OCI-LY1 (cell line): Measurements from ENCODE around the gene SCYGR3.

Experiments used
- H2AFZ ChIP-seq: fragments of 200-600 bp; sonication (generic), shearing (Covaris generic); 2 replicates; pipeline ENCODE4 v1.6.0; 2014; ENCODE audit warnings: antibody characterized with exemption, mild to moderate bottlenecking, low read length
- H3F3A ChIP-seq: fragments of 200-600 bp; sonication (generic), shearing (Covaris generic); 2 replicates; pipeline ENCODE4 v1.6.0; 2014; ENCODE audit warnings: mild to moderate bottlenecking, antibody characterized with exemption, low read length, moderate library complexity; ENCODE audit not compliant: insufficient read depth
- H3K27ac ChIP-seq: fragments of 200-600 bp; sonication (generic); 2 replicates; pipeline ENCODE4 v1.5.1; 2014; ENCODE audit warnings: low read length, mixed run types, mild to moderate bottlenecking, low read depth; ENCODE audit not compliant: poor library complexity, severe bottlenecking
- H3K27me3 ChIP-seq: fragments of 200-600 bp; sonication (generic); 2 replicates; pipeline ENCODE4 v1.6.0; 2014; ENCODE audit warnings: antibody characterized with exemption, mild to moderate bottlenecking, low read length, moderate library complexity; ENCODE audit not compliant: insufficient read depth
- H3K36me3 ChIP-seq: fragments of 200-600 bp; sonication (generic); 2 replicates; pipeline ENCODE4 v1.6.1; 2014; ENCODE audit warnings: mild to moderate bottlenecking, antibody characterized with exemption, low read length, moderate library complexity, mixed read lengths; ENCODE audit not compliant: insufficient read depth
- H3K4me1 ChIP-seq: fragments of 200-600 bp; sonication (generic); 2 replicates; pipeline ENCODE4 v1.5.1; 2014; ENCODE audit warnings: mild to moderate bottlenecking, low read length, moderate library complexity; ENCODE audit not compliant: insufficient read depth, severe bottlenecking
- H3K4me2 ChIP-seq: fragments of 200-600 bp; sonication (generic), shearing (Covaris generic); 2 replicates; pipeline ENCODE4 v1.6.1; 2014; ENCODE audit warnings: low read length
- H3K4me3 ChIP-seq: fragments of 200-600 bp; sonication (generic); 2 replicates; pipeline ENCODE4 v1.5.1; 2014; ENCODE audit warnings: low read length, low read depth, mild to moderate bottlenecking, mixed read lengths; ENCODE audit not compliant: poor library complexity, severe bottlenecking
- H3K79me2 ChIP-seq: fragments of 200-600 bp; shearing (Covaris generic); 2 replicates; pipeline ENCODE4 v1.6.1; 2016; ENCODE audit warnings: mixed run types, low read length, mixed read lengths; ENCODE audit not compliant: insufficient read depth
- H3K9ac ChIP-seq: fragments of 200-600 bp; sonication (generic), shearing (Covaris generic); 2 replicates; pipeline ENCODE4 v1.6.1; 2014; ENCODE audit warnings: mild to moderate bottlenecking, low read length, mixed read lengths
- H3K9me2 ChIP-seq: fragments of 200-600 bp; sonication (generic), shearing (Covaris generic); 2 replicates; pipeline ENCODE4 v1.6.1; 2014; ENCODE audit warnings: low read depth, mild to moderate bottlenecking, low read length, mixed read lengths
- H3K9me3 ChIP-seq: fragments of 200-600 bp; shearing (Covaris generic); 2 replicates; pipeline ENCODE4 v1.6.1; 2014; ENCODE audit warnings: low read length, mixed read lengths
- H4K20me1 ChIP-seq: fragments of 200-600 bp; sonication (generic), shearing (Covaris generic); 2 replicates; pipeline ENCODE4 v1.6.0; 2016; ENCODE audit warnings: mild to moderate bottlenecking, low read length; ENCODE audit not compliant: insufficient read depth
- EZH2 ChIP-seq: fragments of 200-600 bp; sonication (generic), shearing (Covaris generic); IDR thresholded peaks from 2 replicates; pipeline ENCODE4 v1.8.0; 2017; ENCODE audit warnings: borderline replicate concordance, mixed run types, mild to moderate bottlenecking, antibody characterized with exemption, low read length, moderate library complexity, mixed read lengths
- TF ChIP-seq, protein P1 (sequence below): fragments of 200-600 bp; sonication (generic), shearing (Covaris generic); IDR thresholded peaks from 2 replicates; pipeline ENCODE4 v1.5.1; 2017; ENCODE audit warnings: mild to moderate bottlenecking, antibody characterized with exemption, low read length, moderate library complexity, mixed read lengths

SCYGR3 gene

DNA sequence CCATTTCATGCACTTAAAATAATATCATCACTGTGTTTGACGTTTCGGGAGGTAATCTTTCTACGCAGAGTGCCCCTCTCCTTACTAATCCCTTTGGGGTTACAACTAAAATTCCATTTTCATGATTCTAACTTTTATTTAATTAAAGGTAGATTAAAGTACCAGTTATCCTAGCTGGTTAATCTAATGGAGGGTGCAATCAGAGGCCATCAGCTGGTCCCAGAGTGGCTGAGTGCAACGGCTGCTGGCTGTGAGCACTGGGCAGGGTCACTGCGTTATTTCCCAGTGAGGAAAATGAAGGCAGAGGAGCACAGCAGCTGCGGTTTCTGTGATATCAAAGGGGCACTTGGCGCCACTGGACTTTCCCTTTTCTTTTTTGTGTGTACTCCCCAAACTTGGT is 14.8 kb upstream of the SCYGR3 start:
- no peak overlapping the region for H3K4me2 ChIP-seq
- no peaks in the 10 kb centered on the region for H3K9me2 ChIP-seq
- H3K4me1 ChIP-seq = no peaks in the 10 kb centered on the region
- no peaks in the 10 kb centered on the region for H3K79me2 ChIP-seq
- no peaks in the 10 kb centered on the region for H3K27me3 ChIP-seq
- H3K4me3 ChIP-seq = no peak overlapping the region
- H2AFZ ChIP-seq = no peak overlapping the region
- no peaks in the 10 kb centered on the region for H3K36me3 ChIP-seq
- no peaks in the 10 kb centered on the region for H3K9me3 ChIP-seq
- TF ChIP-seq EZH2 = no peak
- no peak overlapping the region for H3K9ac ChIP-seq
- no peaks in the 10 kb centered on the region for H4K20me1 ChIP-seq
- H3F3A ChIP-seq = no peaks in the 10 kb centered on the region
- H3K27ac ChIP-seq = no peak overlapping the region

DNA sequence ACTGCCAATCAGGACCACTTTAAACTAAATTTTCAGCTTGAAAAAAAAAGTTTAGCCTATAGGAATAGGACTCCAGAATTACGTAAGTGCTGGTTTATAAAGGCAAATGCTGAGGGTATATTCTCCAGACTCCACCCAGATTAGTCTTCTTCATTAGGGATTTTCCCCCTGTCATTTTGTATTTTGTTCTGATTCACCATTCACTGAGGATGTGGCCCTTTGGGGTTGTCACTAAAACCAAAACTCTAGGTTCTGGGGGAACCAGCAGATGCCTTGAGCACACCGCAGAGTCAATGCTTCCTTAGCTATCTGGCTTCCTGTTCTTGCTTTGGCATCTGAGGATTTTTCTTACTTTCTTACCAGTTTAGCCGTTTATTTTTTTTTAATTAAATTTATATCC is 13.1 kb upstream of the SCYGR3 start:
- Histone ChIP-seq H3K9me2 (no peaks in the 10 kb centered on the region), H3K27me3 (no peaks in the 10 kb centered on the region), H4K20me1 (no peaks in the 10 kb centered on the region), H3F3A (no peaks in the 10 kb centered on the region), H3K4me2 (no peak overlapping the region), H3K9me3 (no peaks in the 10 kb centered on the region), H2AFZ (no peak overlapping the region), H3K4me1 (no peaks in the 10 kb centered on the region), H3K4me3 (no peak overlapping the region), H3K79me2 (no peaks in the 10 kb centered on the region), H3K9ac (no peak overlapping the region), H3K27ac (no peak overlapping the region), H3K36me3 (no peaks in the 10 kb centered on the region)
- TF ChIP-seq, protein P1, sequence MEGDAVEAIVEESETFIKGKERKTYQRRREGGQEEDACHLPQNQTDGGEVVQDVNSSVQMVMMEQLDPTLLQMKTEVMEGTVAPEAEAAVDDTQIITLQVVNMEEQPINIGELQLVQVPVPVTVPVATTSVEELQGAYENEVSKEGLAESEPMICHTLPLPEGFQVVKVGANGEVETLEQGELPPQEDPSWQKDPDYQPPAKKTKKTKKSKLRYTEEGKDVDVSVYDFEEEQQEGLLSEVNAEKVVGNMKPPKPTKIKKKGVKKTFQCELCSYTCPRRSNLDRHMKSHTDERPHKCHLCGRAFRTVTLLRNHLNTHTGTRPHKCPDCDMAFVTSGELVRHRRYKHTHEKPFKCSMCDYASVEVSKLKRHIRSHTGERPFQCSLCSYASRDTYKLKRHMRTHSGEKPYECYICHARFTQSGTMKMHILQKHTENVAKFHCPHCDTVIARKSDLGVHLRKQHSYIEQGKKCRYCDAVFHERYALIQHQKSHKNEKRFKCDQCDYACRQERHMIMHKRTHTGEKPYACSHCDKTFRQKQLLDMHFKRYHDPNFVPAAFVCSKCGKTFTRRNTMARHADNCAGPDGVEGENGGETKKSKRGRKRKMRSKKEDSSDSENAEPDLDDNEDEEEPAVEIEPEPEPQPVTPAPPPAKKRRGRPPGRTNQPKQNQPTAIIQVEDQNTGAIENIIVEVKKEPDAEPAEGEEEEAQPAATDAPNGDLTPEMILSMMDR = no peak
- TF ChIP-seq EZH2 = no peak

DNA sequence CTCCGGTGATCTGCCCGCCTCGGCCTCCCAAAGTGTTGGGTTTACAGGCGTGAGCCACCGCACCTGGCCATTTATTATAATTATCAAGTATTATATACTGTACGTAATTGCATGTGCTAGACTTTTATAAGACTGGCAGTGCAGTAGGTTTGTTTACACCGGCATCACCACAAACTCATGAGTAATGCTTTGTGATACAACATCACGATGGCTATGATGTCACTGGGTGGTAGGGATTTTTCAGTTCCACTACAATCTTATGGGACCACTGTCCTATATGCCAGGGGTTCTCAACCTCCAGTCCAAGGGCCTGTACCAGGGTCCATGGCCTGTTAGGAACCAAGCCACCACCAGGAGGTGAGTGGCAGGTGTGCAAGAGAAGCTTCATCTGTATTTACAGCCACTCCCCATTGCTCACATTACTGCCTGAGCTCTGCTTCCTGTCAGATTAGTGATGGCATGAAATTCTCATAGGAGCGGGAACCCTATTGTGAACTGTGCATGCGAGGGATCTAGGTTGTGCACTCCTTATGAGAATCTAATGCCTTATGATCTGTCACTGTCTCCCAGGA is 12.0 kb upstream of the SCYGR3 start:
- Histone ChIP-seq H3K9ac (no peak overlapping the region), H3K4me2 (no peak overlapping the region), H3K27me3 (no peaks in the 10 kb centered on the region), H2AFZ (no peak overlapping the region), H3K4me3 (no peak overlapping the region), H3K36me3 (no peaks in the 10 kb centered on the region), H3K9me2 (no peaks in the 10 kb centered on the region), H3F3A (no peaks in the 10 kb centered on the region), H4K20me1 (no peaks in the 10 kb centered on the region), H3K79me2 (no peaks in the 10 kb centered on the region), H3K4me1 (no peaks in the 10 kb centered on the region), H3K9me3 (no peaks in the 10 kb centered on the region), H3K27ac (no peak overlapping the region)
- TF ChIP-seq, protein P1 = no peak
- TF ChIP-seq EZH2 = no peak

DNA sequence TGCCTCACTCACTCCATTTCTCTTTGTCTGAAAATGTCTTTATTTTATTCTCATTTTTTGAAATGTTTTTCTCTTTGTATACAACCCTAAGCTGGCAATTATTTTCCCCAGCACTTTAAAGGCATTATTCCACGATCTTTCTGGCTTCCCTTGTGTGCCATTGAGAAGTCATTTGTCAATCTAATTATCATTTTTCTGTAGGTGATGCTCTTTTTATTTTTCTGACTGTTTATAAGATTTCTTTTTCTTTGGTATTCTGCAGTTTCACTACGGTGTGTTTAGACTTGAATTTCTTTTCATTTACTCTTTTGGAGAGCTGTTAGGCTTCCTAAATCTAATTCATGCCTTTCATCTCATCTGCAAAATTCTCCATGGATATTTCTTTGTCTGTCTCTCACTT is 10.8 kb upstream of the SCYGR3 start:
- H3K27me3 ChIP-seq = no peaks in the 10 kb centered on the region
- no peak overlapping the region for H3K9ac ChIP-seq
- no peak overlapping the region for H3K4me2 ChIP-seq
- H4K20me1 ChIP-seq = no peaks in the 10 kb centered on the region
- H3K4me3 ChIP-seq = no peak overlapping the region
- no peak overlapping the region for H3K27ac ChIP-seq
- no peak for TF ChIP-seq EZH2
- TF ChIP-seq, protein P1 = no peak
- H3K9me3 ChIP-seq = no peaks in the 10 kb centered on the region
- H3F3A ChIP-seq = no peaks in the 10 kb centered on the region
- H2AFZ ChIP-seq = no peak overlapping the region
- no peaks in the 10 kb centered on the region for H3K9me2 ChIP-seq
- no peaks in the 10 kb centered on the region for H3K79me2 ChIP-seq
- no peaks in the 10 kb centered on the region for H3K36me3 ChIP-seq
- H3K4me1 ChIP-seq = no peaks in the 10 kb centered on the region
